Spinal cord (tissue), 10 donors: ENCODE results near the gene NEDD1. TPM values are rescaled to one million over a fixed set of nuclear protein-coding genes. Genes with fewer than 3 reads are reported as not detected.

Experiments used
- DNase-seq, 6 donors: peaks; one replicate each; pipeline versions ENCODE4 v3.0.0 to v3.0.0-alpha.2; 2013 to 2015; ENCODE audit warnings: low spot score in 6 of 6, low read depth in 4 of 6
- H3K27ac ChIP-seq: one replicate; pipeline ENCODE4 v1.5.1; 2013; ENCODE audit warnings: low read depth, low read length, control low read depth
- H3K27me3 ChIP-seq: one replicate; pipeline ENCODE4 v1.6.1; 2013; ENCODE audit warnings: low read length; ENCODE audit not compliant: control insufficient read depth, insufficient read depth
- H3K36me3 ChIP-seq: one replicate; pipeline ENCODE4 v1.6.1; 2013; ENCODE audit warnings: low read length; ENCODE audit not compliant: control insufficient read depth, insufficient read depth
- H3K4me1 ChIP-seq: one replicate; pipeline ENCODE4 v1.6.1; 2013; ENCODE audit warnings: low read length; ENCODE audit not compliant: control insufficient read depth, insufficient read depth
- H3K4me3 ChIP-seq: one replicate; pipeline ENCODE4 v1.5.1; 2013; ENCODE audit warnings: low read depth, low read length, control low read depth
- H3K9me3 ChIP-seq: one replicate; pipeline ENCODE4 v1.6.1; 2013; ENCODE audit warnings: low read length; ENCODE audit not compliant: control insufficient read depth, insufficient read depth
- WGBS: methylation state at CpG from one replicate; pipeline ENCODE4 v1.1.5; 2013; ENCODE audit warnings: missing lambda C conversion rate; ENCODE audit not compliant: insufficient coverage; 5-methylcytosine and 5-hydroxymethylcytosine counted together
- polyA plus RNA-seq, 2 donors: library from polyadenylated mRNA; unstranded; fragments of 120-200 nt; gene quantifications; one replicate each; pipeline ENCODE4 v1.2.1, GENCODE V29; 2013; ENCODE audit not compliant: insufficient read length in 2 of 2
- total RNA-seq, 2 donors: library from RNA; depleted of rRNA in 1 of 2; stranded (reverse); fragments of 120-200 nt in 1 of 2; fragments of >200 nt in 1 of 2; gene quantifications; one replicate each; pipeline versions ENCODE4 v1.2.3 to v1.2.4, GENCODE V29; 2013 to 2014
- donor health status: healthy.

The NEDD1 gene
- total and polyA plus RNA-seq, 4 donors: 12.1 to 33.5 (median 21.9) TPM

DNA sequence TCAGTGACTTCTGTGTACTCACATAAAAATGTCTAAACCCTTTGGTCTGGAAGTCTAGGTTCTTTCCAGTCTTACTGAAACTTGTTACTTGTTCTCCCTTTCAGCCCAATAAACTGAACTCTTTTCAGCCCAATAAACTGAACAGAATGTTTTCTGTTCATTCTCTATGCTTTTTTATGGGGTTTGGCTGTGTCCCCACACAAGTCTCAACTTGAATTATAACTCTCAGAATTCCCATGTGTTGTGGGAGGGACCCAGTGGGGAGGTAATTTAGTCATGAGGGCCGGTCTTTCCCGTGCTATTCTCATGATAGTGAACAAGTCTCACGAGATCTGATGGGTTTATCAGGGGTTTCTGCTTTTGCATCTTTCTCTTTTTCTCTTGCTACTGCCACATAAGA lies 15.0 kb upstream of the NEDD1 start:
- no peaks in the 10 kb centered on the region for H3K4me1 ChIP-seq
- peak in 1 of 6 donors; percentile 17 for DNase-seq
- H3K4me3 ChIP-seq: no peak overlapping the region
- H3K36me3 ChIP-seq: no peaks in the 10 kb centered on the region
- no peak overlapping the region for H3K27ac ChIP-seq
- H3K27me3 ChIP-seq: no peaks in the 10 kb centered on the region
- no CpG with 5 or more reads among the region's 3 CpGs for WGBS
- no peaks in the 10 kb centered on the region for H3K9me3 ChIP-seq

DNA sequence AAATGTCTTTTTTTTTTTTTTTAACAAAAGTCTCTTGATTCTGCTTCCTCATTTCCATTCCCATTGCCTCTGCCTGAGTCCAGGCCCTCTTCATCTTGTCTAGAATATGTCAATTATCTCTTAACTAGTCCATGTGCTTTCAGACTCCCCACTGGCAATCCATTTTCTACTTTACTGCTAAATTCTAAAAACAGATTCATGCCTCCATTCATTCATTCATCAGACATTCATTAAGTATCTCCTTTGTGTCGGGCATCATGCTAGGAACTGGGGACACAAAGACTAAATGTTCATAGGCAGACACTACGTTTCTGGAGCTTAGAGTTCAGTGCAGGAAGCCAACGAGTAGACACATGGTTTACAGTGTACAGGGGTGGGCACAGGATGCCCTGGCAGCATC lies 9.6 kb upstream of the NEDD1 start:
- Histone ChIP-seq H3K36me3 (no peaks in the 10 kb centered on the region), H3K27me3 (no peaks in the 10 kb centered on the region), H3K27ac (no peak overlapping the region), H3K4me1 (no peaks in the 10 kb centered on the region), H3K4me3 (no peak overlapping the region), H3K9me3 (no peaks in the 10 kb centered on the region)
- WGBS: 21% methylated on average over 3 of the region's 3 CpGs
- no peak for DNase-seq

DNA sequence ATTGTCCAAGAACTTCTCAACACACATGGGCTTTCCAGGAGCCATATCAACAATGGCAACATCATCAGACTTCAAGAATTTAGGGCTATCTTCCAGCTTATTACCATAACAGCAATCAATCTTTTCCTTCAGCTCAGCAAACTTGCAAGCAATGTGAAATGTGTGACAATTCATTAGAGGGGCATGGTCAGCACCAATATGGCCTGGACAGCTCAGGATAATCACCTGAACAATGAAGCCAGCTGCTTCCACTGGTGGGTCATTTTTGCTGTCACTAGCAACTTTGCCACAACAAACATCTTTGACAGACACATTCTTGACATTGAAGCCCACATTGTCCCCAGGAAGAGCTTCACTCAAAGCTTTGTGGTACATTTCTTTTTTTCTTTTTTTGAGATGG lies 5.9 kb upstream of the NEDD1 start:
- Histone ChIP-seq H3K9me3 (no peaks in the 10 kb centered on the region), H3K4me1 (no peaks in the 10 kb centered on the region), H3K27ac (no peak overlapping the region), H3K27me3 (no peaks in the 10 kb centered on the region), H3K36me3 (no peaks in the 10 kb centered on the region), H3K4me3 (no peak overlapping the region)
- DNase-seq: no peak

DNA sequence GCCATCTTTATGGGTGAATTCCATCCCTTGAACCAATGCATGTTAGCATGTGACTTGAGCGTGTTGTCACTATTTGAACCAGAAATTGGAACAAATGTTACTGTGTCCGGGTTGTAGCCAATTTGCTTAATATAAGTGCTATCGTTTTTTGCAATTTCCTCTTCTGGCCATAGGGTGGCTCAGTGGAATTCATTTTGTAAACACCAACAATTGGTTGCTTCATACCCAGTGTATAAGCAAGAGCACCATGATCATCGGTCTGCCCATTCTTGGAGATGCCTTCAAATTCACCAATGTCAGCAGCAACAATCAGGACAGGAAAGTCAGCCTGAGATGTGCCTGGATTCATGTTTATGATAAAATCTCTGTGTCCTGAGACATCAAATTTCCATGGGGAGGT lies 5.0 kb upstream of the NEDD1 start:
- WGBS: 100% methylated on average over 2 of the region's 4 CpGs

DNA sequence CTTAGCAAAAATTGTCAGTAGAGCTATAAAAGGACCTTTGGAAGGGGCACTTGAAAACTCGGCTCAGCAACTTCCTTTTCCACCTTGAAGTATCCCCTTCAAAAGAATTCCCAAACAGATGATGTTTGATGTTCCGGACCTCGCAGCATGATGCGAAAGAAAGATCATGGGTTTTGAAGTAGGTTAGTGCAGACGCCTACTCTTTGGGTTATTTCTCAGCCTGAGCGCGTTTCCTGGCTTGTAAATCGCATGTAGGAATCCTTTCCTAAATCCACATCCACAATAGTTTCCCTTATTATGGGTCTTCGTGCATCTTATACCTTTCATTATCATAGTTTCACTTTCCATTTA lies 584 bp upstream of the NEDD1 start:
- peak overlapping the region; percentile 90 for H3K4me3 ChIP-seq
- H3K36me3 ChIP-seq: no peaks in the 10 kb centered on the region
- H3K27ac ChIP-seq: peak overlapping the region; percentile 91
- H3K27me3 ChIP-seq: no peaks in the 10 kb centered on the region
- H3K4me1 ChIP-seq: no peaks in the 10 kb centered on the region
- no peaks in the 10 kb centered on the region for H3K9me3 ChIP-seq
- DNase-seq: no peak
- 76% methylated on average over 7 of the region's 9 CpGs for WGBS

More for the DNA sequence above, 5.0 kb upstream of the NEDD1 start:
- no peak overlapping the region for H3K27ac ChIP-seq
- H3K9me3 ChIP-seq: no peaks in the 10 kb centered on the region
- no peaks in the 10 kb centered on the region for H3K4me1 ChIP-seq
- no peak for DNase-seq
- no peaks in the 10 kb centered on the region for H3K27me3 ChIP-seq
- H3K4me3 ChIP-seq: no peak overlapping the region
- no peaks in the 10 kb centered on the region for H3K36me3 ChIP-seq

DNA sequence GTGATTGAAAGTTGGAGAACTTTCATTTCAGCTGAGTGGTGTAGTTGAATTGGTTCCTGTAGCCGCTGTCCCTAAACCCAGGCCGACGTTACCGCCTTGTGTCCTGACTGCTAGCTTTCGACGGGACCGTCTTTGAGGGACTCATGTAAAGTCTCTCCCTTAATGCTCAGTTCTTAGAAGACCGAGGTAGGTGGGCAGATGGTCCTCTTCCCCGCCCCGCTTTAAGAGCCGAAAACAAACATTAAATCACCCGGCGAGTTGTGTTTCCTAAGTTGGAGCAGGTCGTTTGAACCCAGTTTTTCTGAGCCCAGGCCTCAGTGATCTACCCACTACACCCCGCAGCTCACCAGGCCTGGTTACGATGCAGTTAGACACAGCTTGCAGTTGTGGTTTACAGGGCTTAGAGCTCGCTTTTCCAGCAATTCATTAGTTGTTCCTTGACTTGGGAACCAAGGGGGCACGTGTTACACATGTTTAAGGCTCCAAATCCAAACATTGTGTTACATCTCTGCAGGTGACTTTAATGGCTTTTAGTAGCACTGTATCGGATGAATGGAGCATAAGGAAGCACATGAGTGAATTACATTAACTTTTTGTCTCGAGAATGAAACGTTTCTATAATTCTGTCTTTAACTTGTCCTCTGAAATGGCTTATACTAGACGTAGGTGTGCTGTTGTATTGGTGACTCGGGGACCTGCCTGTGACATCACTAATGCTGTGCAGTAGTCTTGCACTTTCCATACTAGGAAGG lies 790 bp downstream of the NEDD1 start:
- no peaks in the 10 kb centered on the region for H3K4me1 ChIP-seq
- H3K27ac ChIP-seq: peak overlapping the region; percentile 91
- 2% methylated on average over 15 of the region's 23 CpGs for WGBS
- H3K4me3 ChIP-seq: peak overlapping the region; percentile 90
- DNase-seq: peak in 3 of 6 donors; percentile 15 to 53 (median 38)
- H3K36me3 ChIP-seq: no peaks in the 10 kb centered on the region
- no peaks in the 10 kb centered on the region for H3K9me3 ChIP-seq
- H3K27me3 ChIP-seq: no peaks in the 10 kb centered on the region

DNA sequence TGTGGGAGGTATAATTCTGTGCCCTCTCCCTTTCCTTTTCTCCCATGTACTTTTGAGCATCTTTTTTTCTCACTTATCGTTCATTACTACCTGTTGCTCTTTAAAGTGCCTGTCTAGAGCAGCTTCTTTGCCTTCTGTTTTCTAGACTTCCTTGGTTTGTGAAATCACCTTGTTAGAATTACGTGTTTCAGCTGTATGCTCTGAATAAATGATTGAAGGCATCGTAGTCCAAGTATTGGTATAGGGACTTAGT lies 1.3 kb downstream of the NEDD1 start:
- WGBS: 81% methylated on average over 2 of the region's 3 CpGs
- Histone ChIP-seq H3K4me1 (no peaks in the 10 kb centered on the region), H3K27ac (no peak overlapping the region), H3K36me3 (no peaks in the 10 kb centered on the region), H3K4me3 (peak overlapping the region; percentile 90), H3K27me3 (no peaks in the 10 kb centered on the region), H3K9me3 (no peaks in the 10 kb centered on the region)
- DNase-seq: no peak

DNA sequence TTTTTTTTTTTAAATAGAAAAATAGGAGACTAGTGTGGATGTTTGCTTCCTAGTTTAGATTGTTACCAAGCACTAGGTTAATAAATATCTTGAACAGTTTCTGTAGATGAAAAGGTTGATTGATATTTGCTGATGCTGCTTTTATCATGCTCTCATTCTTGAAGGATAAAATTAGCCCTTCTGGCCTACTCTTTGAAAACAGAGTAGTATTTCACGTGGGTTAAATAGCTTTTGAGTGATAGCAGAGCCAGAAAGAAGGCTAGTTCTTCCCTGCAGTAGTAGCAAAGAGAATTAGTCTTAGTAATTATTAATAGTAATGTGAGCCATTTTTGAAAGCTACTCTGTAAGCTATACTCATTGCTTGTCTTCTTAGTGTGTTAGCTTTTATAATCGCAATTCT lies 5.2 kb downstream of the NEDD1 start:
- no peak overlapping the region for H3K4me3 ChIP-seq
- H3K36me3 ChIP-seq: no peaks in the 10 kb centered on the region
- no peak for DNase-seq
- no peaks in the 10 kb centered on the region for H3K27me3 ChIP-seq
- 33% methylated on average over 1 of the region's 2 CpGs for WGBS
- H3K9me3 ChIP-seq: no peaks in the 10 kb centered on the region
- H3K27ac ChIP-seq: no peak overlapping the region
- H3K4me1 ChIP-seq: no peaks in the 10 kb centered on the region

DNA sequence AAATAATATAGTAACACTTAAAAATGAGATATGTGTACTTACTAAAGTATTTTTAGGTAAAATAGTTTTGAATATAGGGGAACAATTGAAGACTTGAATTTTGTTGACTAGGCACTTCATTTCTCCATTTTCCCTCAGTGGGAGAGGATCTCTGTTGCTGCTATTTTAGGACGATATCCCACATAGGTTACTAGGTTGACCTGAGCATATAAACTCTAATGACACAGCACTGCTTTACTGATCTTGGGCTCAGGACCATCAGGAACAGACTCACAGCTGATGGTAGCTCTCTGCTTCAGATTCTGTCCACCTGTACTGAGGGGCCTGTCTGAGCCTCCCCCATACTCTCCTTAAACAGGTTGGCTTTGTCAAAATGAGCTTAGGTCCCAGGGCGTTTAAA lies 5.9 kb downstream of the NEDD1 start:
- WGBS: 100% methylated on average over 1 of the region's 2 CpGs
- no peak overlapping the region for H3K27ac ChIP-seq
- DNase-seq: no peak
- no peaks in the 10 kb centered on the region for H3K4me1 ChIP-seq
- no peaks in the 10 kb centered on the region for H3K36me3 ChIP-seq
- no peaks in the 10 kb centered on the region for H3K27me3 ChIP-seq
- no peaks in the 10 kb centered on the region for H3K9me3 ChIP-seq
- no peak overlapping the region for H3K4me3 ChIP-seq

DNA sequence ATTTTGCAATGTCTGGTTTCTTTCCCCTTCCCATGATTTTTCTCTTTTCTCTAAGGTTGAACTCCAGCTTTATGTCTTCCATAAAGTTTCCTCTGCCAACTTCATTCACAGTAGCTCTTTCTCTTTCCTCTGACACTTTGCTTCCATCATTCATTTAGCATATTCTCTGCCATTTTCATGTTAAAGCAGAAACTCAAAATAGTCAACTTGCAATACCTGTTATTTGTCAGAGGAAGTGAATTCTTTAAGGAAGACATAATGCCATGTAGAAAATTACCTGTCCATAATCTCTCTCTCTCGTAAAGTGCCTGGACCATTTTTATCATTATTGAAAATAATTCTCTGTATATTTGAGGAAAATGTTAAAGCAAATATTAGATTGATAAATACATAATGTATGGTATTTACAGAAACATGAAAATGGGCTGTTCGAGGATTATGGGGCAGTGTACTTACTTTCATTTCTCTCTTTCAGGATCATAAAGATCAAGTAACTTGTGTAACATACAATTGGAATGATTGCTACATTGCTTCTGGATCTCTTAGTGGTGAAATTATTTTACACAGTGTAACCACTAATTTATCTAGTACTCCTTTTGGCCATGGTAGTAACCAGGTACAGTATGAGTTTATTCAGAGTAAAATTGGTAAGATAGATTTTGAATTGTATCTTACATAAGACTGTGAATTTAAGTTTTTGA lies 12.6 kb downstream of the NEDD1 start:
- Histone ChIP-seq H3K27ac (no peak overlapping the region), H3K27me3 (no peaks in the 10 kb centered on the region), H3K4me1 (no peaks in the 10 kb centered on the region), H3K4me3 (no peak overlapping the region), H3K36me3 (no peaks in the 10 kb centered on the region), H3K9me3 (peaks cover 5% of the 10 kb centered on the region)
- WGBS: no CpG with 5 or more reads among the region's 2 CpGs
- DNase-seq: no peak
